ENCODE data around the gene COL27A1.

Gene COL27A1

DNA sequence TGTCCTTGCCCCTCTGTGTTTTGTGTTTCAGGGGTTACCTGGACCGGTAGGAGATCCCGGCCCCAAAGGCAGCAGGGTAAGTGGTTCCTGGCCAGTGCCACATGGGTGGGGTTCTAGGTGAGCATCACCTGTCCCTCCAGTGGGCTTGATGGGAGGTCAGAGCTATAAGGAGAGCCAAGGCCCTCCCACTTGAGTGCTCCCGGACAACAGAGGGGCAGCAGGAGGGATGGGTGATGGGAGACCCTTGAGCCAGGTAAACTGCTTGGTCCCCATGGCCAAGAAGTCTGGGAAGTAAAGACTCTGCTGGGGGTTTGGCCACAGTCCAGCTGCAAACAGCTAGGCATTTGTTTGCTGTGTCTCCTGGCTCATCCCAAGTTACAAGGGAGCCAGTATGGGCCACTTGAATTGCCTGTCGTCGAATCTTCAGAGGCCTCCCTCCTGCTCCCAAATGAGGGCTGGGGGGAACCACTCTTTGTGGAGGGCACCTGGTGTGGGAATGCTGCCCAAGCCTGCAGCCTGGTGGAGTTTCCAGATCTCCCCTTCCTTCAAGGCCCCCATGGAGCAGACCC, 51.0 kb downstream of the COL27A1 start:
- no peak for DNase-seq (ENCODE audit: low read depth)

DNA sequence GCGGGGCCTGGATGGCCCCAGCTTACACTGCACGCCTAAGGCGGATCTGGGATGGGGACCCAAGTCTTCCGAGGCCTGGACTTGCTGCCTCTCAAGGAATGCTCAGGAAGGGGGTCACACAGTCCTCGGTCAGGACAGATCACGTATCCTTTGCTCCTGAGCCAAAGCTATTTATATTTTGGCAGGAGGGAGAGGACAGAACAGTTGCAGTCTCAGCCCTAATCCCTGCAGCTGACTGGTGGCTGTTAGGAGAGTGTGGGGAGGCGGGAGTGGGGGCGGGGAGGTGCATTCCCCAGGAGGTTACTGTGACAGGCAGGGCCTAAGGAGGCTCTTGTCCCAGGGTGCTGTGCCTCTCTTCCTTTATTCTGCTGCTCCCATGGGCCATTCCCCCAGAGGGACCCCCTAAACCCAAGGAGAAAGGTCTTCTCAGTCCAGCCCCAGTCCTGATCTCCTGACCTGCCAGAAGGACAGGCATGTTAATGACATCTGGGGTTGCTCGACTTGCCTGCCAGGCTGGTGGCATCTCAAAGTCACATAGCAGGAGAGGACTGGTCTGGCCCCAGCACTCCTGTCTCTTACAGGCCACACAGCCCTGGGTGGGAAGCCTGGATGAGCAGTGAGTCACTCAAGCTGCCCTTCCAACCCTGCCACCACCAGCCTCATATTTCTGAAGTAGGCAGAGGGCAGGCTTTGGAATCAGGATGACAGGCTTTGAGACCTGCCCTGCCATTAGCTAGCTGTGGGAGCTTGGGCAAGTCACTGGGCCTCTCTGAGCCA, 51.9 kb downstream of the COL27A1 start:
- DNase-seq (ENCODE audit: low read depth): peak; percentile 42

DNA sequence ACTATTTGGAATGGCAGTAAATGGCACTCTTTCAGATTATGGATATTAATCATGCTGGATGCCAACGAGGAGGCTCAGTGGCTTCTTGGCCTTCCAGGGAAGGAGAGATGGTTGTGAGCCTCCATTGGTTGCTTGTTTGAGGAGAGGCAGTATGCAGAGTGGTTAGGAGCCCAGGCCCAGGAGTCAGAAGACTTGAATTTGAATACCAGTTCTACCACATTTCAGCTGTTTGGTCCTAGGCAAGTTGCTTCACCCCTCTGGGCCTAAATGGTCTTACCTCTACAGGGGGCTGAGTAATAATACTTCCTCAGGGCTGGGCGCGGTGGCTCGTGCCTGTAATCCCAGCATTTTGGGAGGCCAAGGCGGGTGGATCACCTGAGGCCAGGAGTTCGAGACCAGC, 52.5 kb downstream of the COL27A1 start:
- DNase-seq (ENCODE audit: low read depth): no peak

DNA sequence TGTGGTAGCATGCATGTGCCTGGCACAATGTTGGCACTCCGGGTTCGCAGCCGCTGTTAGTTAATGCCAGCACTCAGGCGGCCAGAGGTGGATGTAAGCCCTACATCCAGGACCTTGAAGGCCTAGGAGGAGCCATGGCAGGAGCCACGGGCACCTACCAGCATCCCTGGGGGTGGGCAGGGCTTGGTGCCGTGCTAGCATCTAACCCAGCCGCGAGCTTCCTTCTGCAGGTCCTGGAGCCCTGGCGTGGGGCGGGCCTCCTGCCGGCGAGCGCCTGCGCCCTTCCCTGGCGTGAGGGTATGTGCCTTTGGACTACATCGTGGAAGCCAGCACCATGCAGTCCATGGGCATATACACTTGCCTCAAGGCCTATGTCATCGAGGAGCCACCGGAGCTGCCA, 53.8 kb downstream of the COL27A1 start:
- DNase-seq (ENCODE audit: low read depth): no peak

DNA sequence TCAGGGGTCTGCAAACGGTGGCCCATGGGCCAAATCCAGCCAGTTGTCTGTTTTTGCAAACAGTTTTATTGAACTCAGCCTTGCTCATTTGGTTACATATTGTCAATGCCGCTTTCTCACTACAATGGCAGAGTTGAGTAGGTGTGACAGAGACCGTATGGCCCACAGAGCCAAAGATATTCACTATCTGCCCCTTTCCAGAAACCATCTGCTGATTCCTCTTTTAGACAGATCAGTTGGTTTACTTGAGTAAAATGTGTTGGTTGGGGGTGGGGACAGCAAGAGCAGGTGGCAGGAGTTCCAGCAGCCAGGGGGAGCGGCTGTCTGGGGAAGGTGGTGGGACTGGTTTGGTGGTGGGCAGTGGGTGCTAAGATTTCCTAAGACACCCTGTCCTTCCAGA, 54.8 kb downstream of the COL27A1 start:
- DNase-seq (ENCODE audit: low read depth): no peak

DNA sequence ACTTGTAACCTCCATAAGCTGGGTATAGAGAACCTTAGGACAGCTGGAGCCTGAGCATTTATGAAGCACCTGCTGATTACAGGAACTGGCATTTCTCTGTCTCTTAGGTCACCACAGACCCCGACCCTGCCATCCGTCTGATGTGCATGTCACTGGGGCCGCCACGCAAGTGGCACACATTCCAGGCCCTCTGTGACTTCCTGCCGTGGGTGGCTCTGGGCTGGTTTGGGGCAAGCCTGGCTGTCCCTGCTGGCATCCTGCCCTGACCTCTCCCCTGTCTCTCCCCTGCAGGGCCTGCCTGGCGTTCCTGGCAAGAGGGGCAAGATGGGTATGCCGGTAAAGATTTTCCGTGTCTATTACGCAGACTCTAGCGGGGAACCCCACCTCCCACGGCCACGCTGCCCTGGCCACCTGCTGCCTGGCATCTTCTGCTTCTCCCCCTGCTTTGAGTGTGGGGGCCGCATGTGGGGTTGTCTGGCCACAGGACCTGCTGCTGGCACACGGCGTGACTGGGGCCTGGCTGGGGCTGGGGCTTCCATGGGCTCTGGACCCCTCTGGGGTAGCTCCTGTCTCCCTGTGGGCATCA, 55.4 kb downstream of the COL27A1 start:
- DNase-seq (ENCODE audit: low read depth): no peak

DNA sequence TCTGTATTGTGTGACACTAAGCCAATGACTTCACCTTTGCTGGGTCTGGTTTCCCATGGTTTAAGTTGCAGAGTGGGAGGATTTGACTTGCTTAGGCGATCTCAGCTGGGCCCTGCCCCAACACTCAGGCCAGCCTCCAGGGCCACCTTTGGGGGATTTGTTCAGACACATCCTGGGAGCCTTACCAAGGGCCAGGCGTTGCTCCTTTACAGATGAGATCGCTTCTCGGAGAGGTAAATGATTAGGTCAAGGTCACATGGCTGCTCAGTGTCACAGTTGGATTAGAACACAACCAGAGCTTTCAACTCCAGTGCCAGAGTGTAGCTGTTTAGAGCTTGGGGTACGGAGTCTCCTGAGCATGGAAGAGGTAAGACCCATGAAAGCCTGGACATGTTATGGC, 57.5 kb downstream of the COL27A1 start:
- DNase-seq (ENCODE audit: low read depth): no peak

DNA sequence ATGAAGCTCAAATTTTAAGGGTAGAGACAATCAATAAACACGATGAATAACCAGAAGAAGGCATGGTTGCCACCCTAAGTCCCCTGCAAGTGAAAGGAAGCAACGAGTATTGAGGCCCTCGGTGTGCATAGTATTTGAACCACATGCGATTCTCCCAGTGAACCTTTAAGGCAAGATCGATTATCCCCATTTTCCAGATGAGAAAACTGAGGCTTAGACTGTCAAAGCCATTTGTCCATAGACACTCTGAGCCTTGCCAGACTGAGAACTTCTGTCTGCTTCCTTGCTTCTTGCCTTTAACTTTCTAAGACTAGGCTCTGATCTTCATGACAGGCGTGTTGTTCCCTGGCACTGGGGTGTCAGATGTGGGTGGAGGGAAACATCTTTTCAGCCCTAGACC, 58.2 kb downstream of the COL27A1 start:
- DNase-seq (ENCODE audit: low read depth): no peak

DNA sequence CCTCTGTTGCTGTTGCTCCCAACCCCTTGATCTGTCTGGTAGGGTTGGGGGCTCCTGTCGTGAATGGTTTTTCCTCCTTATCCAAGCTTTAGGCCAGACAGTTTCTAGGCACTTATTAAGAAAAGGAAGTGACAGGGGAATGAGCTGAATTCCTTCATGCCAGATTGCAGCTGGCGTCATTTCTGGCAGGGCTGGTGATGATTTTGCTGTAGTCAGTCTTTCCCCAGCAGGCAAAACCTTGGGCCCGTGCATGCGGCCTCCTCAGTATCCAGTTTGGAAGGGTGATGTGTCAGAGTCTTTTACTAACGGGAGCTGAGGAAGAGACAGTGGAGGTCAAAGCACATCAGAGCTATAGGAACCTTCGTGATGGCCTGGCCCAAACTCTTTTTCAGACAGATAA, 58.8 kb downstream of the COL27A1 start:
- DNase-seq (ENCODE audit: low read depth): peak; percentile 74

DNA sequence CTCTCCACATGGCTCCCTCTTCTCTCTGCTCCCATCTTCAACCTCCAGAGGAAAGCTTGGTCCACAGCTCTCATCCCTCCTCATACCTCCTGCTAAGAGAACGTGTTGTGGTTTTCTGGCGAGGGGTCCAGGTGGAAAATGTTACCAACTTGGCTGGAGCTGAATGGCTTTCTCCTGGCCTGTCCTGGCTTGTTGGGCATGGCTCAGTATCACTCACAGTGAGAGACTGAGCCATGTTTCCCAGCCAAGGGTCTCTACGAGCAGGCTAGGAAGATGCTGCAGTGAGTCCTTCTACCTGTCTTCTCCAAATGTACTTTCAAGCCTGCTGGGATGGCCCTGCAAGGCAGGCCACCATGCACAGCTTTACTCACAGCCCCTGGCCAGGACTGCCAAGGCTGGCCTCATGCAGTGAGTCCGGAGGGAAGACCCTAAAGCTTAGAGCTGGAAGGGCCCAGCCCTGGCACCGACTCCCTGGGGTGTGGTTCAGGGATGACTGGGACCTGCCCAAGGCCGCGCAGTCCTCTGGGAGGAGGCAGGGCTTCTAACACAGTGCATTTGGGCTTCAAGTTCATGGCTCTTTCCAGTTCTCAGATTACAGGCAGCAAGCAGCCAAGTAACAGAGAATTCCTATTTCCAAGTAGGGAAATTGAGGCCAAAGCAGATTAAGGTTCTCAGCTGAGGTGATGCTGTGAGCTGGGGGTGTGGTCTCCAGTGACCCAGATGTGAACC, 59.5 kb downstream of the COL27A1 start:
- DNase-seq (ENCODE audit: low read depth): no peak

DNA sequence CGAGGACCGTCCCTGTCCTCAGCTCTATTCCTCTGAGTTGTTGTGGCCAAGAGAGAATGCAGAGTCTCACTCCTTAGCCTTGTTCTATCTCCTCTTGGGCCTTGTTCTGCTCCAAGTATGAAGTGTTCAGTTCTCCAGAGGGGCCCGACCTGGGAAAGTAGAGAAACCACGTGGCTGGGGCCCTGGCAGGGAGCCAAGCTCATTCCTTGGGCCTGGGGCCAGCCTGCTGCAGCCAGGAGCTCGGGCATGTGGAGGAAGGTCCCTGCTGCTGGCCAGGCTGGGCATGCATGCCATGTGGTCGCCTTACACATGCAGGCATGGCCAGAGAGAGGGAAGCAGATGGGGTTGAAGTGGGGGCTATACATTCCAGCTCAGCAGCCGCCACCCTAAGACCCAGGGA, 60.7 kb downstream of the COL27A1 start:
- DNase-seq (ENCODE audit: low read depth): peak; percentile 53

DNA sequence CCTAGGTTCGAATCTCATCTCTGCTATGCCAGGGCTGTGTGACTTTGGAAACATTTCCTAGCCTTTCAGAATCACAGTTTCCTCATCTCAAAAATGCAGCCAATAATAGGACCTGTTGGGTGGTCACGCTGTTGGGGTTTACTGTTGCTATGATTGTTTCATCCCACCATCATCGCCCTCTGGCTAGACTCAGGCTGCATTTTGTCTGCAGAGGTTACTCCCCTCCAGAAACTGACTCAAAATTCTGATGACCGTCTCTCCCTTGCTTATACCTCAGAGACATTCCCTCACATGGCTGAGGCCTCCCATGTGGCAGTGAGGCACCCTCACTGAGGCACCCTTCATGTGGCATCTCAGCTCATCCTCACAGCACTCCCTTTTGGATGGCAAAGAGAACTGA, 61.6 kb downstream of the COL27A1 start:
- DNase-seq (ENCODE audit: low read depth): no peak

DNA sequence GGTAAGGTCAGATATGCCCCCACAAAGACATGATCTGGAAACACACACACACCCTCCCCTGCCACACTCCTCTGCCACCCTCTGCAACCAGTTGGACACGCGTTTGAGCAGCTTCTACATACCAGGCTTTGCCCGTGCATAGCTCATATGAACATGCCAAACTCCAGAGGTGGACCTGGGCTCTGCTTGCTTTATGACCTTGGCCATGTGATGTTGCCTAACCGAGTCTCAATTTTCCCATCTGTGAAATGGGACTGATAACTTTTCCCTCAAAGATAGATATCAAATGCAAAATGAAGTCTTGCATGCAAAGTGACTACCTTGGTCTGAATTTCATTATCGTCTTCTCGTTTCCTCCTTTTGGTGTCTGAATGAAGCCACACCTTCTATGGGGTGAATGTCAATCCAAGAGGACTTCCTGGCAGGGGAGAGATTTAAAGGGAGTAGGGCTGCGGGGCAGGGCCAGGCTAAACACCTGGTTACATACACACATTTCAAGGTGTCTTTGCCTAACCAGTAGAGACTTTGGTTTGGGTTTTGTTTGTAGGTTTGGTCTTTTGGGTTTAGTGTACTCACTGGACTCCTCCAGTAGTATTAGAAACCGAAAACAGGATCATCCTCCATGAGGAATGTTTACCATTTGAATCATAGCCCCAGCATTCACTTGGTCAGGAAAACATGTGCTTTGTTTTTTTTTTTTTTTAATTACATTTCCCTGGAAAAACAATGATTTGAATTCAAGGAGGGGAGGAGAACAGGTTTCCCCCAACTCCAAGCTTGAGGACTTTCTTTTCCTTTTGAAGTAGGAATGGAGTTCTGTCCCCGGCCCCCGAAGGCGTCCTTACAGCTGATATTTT, 63.2 kb downstream of the COL27A1 start:
- DNase-seq (ENCODE audit: low read depth): no peak

DNA sequence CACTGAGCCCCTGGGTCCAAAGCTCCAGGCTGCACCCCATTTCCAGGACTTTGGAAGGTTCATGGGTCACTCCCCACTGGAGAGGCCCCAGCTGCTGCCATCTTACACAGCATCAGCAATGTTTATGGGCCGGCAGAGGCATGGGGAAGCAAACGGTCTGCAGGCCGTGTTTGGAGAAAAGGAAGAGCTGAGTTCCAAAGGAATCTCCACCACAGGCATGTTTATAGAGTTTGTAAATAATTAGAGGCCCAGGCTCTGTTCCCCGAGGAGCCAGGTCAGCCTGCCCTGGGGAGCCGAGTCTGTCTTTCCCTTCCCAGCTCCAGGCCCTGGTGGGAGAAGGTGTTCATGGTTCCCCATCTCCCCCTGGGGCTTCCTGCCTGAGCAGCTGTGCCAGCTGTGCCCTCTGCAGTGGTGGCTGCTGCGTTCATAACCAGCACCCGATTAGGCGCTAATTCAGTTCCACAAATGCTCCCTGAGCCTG, 64.8 kb downstream of the COL27A1 start:
- peak; percentile 15 for DNase-seq (ENCODE audit: low read depth)

DNA sequence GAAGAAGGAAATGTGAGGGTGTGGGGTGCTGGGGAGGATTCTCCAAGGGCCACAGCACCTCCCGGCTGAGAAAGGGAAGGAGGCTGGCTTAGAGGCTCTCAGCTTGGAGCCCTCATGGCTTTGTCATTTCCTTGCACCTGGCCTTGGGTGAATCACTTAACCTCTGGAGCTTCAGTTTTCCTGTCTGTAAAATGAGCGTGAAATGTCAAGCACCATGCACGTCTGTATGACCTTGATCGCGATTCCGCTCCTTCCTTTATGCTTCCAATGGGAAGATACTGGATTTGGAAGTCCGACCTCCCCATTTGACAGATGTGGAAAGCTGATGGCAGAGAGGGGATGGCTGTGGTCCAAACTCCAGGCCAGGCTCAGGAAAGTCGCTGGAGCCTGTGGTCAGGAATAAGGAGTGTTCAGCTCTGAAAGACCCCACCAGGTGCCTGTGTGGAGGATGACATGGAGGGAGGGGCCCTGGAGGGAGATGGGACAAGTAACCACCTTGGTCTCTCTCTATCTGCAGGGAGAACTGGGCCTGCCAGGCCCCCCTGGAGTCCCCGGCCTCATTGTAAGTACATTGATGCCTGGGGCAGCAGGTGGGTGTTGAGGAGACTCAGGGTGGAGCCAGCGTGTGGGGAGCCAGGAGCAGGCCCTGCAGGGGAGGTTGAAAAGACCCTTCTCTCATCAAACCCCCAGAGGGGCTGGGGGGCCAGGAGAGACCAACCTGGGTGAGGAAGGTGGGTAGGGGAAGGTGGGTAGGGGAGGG, 66.5 kb downstream of the COL27A1 start:
- no peak for DNase-seq (ENCODE audit: low read depth)

DNA sequence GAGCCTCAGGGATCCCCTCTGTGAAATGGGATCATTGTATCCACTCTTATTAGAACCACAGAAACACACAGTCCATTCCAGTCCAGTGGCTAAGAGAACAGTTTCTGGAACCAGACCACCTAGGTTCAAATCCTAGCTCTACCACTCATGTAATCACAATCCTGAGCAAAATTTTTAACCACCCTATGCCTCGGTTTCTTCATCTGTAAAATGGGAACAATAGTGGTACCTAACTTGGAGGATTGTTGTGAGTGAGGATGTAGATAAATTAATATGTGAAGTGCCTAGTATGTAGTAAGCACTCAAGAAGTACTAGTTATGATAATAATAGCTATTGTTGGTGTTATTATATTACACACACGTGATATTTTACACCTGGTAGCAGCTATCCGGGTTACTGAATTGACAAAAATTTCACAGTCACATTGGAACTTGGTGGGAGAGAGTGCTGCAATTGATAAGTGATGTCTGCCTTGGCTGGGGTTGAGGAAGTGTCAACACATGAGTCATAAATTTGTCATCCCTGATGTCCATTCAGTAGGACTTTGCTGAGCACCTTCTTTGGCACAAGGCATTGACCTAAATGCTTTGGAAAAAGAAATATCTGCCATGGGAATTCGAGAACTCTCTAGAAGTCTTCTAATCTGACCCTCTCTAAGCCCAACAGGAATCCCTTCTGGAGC, 68.4 kb downstream of the COL27A1 start:
- peak; percentile 38 for DNase-seq (ENCODE audit: low read depth)

DNA sequence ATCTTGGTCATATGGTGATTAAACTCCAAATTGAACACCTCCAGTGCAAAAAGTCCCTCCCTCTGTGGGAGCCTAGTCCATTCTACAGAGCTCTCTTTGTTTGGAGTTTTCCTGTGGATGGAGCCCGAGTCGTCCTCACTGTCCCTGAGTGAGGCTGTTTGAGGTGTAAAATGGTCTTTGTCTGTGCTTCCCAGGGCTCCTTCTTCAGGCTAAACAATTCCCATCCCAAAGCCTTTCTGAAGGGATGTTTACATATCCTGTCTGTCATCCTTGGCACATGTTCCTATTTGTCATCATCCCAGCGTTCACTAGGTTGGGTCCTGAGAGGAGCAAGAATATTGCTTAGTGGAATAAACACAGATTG, 68.9 kb downstream of the COL27A1 start:
- peak; percentile 11 for DNase-seq (ENCODE audit: low read depth)

DNA sequence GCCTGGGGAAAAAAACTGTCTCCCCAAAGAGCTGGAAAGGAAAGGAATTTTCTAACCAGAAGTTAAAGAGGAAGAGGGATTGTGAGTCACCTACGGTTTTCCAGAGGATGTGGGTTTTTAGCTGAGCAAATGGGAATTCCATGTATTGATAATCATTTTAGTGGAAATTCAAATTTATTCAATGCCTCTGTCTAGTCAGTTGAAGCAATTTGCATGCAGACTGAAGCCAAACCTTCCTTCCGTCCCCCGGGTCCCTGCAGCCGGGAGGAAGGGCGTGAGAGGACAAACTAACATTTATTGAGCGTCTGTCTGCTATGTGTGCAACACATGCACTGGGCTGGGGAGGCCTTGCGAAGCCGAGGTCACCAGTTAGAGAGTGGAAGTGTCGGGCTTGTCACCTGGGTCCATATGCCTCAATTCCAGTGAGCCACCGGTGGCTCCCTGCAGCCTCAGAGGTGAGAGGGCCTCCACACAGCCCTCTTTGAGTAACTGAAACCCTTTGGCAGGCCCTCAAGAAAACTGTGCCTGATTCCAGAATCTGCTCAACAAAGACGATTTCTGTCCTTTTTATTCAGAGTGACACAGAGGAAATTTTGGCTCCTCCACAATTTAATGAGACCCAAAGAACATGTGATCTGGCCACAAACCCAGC, 70.3 kb downstream of the COL27A1 start:
- DNase-seq (ENCODE audit: low read depth): no peak

DNA sequence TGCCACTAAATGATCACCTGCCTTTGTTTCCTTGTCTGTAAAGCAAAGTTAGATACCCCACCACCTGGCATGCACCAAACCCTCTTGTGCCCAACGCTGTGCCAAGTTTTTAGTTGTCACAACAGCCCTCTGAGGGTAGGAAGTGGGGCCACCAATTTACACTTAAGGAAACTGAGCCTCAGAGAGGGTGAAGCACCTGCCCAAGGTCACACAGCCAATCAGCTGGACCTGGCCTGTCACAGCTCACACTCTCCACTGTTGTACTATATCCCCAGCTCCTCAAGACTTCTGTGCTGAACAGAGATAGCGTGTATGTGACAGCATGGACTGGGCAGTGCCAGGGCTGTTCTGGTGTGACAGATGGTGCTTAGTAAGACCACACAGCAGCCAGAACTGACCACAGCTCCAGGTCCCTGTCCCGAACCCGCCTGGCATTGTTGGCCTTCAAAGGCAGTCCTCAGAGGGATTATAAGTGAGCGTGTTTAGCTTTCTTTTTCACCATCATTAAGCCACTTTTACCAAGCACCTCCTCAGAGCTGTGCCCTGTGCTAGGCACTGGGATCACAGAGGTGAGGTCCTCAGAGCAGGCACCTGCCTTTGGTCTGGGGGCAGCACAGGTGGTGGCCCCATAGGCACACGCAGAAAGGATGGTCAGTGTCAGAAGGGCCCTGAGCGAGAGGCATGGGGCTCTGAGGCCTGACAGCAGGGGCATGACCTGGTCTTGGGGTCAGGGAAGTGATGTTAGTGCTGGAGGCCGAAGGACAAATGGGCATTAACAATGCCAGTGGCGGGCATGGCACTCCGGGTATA, 71.1 kb downstream of the COL27A1 start:
- DNase-seq (ENCODE audit: low read depth): no peak
